HUES48 (cell line): ENCODE results near the gene CDIP1.

Source experiments
- H3K27ac ChIP-seq: one replicate; pipeline ENCODE4 v1.7.0; 2013; ENCODE audit warnings: low read depth, low read length, inconsistent platforms
- H3K27me3 ChIP-seq: 2 replicates; pipeline ENCODE4 v1.6.1; 2013; ENCODE audit warnings: mild to moderate bottlenecking, low read length; ENCODE audit not compliant: control insufficient read depth, insufficient read depth
- H3K36me3 ChIP-seq: 2 replicates; pipeline ENCODE4 v1.6.1; 2013; ENCODE audit warnings: low read length; ENCODE audit not compliant: control insufficient read depth, insufficient read depth
- H3K4me1 ChIP-seq: 2 replicates; pipeline ENCODE4 v1.6.1; 2013; ENCODE audit warnings: mild to moderate bottlenecking, low read length; ENCODE audit not compliant: control insufficient read depth, insufficient read depth
- H3K4me3 ChIP-seq: 2 replicates; pipeline ENCODE4 v1.5.1; 2013; ENCODE audit warnings: mild to moderate bottlenecking, low read depth, low read length
- H3K9ac ChIP-seq: 2 replicates; pipeline ENCODE4 v1.6.1; 2013; ENCODE audit warnings: mild to moderate bottlenecking, low read depth, low read length, moderate library complexity
- H3K9me3 ChIP-seq: 2 replicates; pipeline ENCODE4 v1.6.1; 2013; ENCODE audit warnings: low read length; ENCODE audit not compliant: control insufficient read depth, insufficient read depth

CDIP1 gene

DNA sequence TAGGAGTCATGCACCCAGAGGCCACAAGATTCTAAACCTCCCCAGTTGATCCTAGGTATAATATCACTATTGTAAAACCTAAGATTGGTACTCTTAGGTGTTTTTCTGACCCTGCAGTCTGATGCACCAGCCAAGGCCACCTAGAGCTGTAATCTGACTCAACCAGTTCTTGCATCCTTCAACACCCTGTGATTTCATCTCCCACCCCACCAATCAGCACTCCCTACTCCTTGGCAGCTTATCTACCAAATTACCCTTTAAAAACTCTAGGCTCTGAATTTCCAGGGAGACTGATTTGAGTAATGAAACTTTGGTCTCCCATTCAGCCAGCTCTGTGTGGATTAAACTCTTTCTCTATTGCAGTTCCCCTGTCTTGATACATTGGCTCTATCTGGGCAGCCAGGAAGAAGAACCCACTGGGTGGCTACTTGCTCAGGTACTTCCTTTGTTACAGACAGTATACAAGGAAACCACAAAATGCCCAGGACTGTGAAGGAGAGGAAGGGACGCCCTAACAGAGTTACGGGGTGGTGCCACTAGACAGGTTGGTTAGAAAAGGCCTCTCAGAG lies 1.2 kb upstream of the CDIP1 start:
- no peak overlapping the region for H3K4me3 ChIP-seq
- no peak overlapping the region for H3K9ac ChIP-seq
- peaks cover 19% of the 10 kb centered on the region for H3K4me1 ChIP-seq
- no peak overlapping the region for H3K27ac ChIP-seq
- H3K36me3 ChIP-seq: 0 out of 2 replicates have a peak, but pooled peaks cover 6% of the 10 kb centered on the region
- peaks cover 7% of the 10 kb centered on the region for H3K9me3 ChIP-seq
- H3K27me3 ChIP-seq: peaks cover 13% of the 10 kb centered on the region

DNA sequence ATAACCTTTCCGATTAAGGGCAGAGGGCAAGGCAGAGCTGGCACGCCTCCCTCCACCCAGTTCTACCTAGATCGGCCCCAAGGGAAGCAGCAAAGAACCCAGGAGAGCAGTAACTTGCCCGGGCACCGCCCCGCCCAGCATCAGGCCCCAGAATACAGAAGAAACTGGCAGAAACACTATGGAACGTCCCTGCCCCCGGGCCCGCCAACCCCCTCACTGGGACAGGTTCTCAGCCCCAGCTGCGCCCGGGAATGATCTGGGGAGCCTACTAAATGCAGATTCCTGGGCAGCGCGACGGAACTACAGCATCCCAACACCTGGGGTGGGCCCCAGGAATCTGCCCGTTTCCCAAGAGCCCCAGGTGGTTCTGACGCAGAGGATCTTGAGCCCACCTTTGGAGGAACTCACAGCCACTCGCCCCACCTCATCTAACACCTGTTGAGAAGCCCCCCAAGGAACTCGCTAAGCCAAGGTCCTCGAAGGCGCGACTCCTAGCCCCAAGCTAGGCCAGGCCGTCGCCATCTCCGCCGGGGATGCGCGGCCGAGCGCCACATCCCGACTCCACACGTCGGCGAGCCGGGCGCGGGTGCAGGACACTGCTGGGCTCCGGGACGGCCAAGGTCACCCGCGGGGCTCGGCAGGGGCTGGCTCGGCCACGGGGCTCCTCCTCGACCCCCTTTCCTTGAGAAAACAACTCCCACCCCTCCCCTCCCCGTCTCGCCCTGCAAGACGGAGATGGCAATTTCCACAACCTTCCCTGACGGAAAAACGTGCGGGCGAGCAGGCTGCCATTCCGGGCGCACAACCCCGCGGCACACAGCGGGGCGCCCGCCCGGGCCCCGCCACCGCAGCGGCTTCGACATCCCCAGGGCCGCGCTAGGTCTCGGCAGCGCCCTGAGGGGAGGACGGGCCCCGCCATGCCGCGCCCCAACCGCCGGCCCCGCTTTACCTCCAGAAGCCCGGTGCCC lies 913 bp downstream of the CDIP1 start:
- Histone ChIP-seq H3K4me1 (peaks cover 19% of the 10 kb centered on the region), H3K9me3 (peaks cover 7% of the 10 kb centered on the region), H3K27ac (peak overlapping the region; percentile 96), H3K9ac (peak overlapping the region; percentile 66), H3K36me3 (peaks cover 12% of the 10 kb centered on the region), H3K27me3 (peaks cover 13% of the 10 kb centered on the region), H3K4me3 (peak overlapping the region; percentile 72)

DNA sequence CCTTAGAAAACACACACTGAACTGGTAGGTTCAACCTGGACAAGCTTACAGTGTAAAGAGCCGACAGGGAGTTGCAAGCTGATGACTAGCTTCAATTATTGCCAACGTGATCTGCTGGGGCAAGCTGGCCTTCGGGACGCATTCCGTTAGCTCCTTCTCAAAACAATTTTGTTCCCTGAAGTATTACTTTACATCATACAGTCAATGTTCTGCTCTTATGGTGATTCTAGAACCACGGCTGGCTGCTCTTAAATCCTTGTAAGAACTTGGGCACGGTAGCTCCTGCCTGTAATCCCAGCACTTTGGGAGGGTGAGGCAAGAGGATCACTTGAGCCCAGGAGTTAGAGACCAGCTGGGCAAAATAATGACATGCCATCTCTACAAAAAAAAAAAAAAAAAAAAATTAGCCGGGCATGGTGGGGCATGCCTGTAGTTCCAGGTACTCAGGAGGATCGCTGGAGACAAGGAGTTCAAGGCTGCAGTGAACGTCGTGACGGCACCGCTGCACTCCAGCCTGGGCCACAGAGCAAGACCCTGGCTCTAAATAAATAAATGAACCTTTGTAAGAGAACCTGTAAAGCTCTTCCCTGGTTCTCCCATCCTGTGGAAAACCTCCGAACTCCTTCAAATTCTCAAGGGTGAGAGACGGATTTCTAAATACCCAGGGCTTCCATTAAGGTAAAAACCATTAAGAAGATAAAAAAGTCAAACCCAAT lies 2.0 kb downstream of the CDIP1 start:
- peak overlapping the region; percentile 72 for H3K4me3 ChIP-seq
- H3K36me3 ChIP-seq: peaks cover 22% of the 10 kb centered on the region
- peaks cover 13% of the 10 kb centered on the region for H3K27me3 ChIP-seq
- H3K27ac ChIP-seq: no peak overlapping the region
- peaks cover 19% of the 10 kb centered on the region for H3K4me1 ChIP-seq
- H3K9me3 ChIP-seq: peaks cover 7% of the 10 kb centered on the region
- peak overlapping the region; percentile 66; the same call in 1 of the 2 replicates for H3K9ac ChIP-seq

DNA sequence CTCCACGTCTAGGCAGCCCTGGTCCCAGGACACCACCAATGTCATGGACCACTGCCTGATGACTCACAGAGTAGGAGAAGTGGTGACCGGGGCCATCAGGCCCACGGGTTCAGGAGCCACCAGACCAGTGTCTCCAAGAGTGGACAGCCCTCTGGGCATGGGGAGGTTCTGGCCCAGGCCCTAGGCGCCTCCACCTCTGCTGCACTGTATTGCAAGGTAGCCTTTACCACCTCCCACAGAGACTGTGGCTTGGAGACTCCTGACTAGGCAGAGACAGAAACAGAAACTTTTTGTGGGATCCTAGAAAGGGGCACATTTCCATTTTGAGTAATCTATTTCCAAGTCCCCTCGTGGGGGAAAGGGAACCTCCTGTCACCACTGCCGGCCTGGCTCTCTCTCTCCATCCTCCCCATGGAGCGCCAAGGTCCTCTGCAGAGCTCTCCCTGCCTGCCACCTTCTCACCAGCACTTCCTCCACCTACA lies 2.9 kb downstream of the CDIP1 start:
- H3K9ac ChIP-seq: no peak overlapping the region
- H3K36me3 ChIP-seq: peaks cover 25% of the 10 kb centered on the region
- peaks cover 13% of the 10 kb centered on the region for H3K27me3 ChIP-seq
- H3K4me3 ChIP-seq: no peak overlapping the region
- H3K27ac ChIP-seq: no peak overlapping the region
- H3K4me1 ChIP-seq: peaks cover 19% of the 10 kb centered on the region
- peaks cover 7% of the 10 kb centered on the region for H3K9me3 ChIP-seq

DNA sequence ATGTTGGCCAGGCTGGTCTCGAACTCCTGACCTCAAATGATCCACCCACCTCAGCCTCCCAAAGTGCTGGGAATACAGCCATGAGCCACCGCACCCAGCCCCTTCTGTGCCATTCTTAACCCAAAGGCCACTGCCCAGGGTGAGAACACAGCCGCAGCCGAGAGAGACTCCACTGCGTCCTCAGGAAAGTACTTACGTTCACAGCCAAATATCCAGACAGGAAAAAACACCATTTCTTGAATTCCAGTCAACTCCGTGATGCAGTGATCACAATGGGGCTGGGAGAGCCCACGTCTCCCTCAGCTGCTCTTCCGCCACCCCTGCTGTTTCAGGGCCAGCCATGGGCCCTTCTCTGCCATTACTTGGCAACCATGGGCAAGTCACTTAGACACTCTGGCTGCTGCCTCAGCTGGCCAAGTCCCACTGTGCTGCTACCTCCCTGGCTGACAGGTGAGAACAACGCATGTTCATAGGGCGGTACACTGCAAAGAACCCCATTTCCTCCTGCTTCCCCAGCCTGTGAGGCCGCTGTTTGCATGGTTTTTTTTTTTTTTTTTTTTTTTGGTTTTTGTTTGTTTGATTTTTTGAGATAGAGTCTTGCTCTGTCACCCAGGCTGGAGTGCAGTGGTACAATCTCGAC lies 4.3 kb downstream of the CDIP1 start:
- Histone ChIP-seq H3K4me1 (peaks cover 29% of the 10 kb centered on the region), H3K9me3 (peaks cover 5% of the 10 kb centered on the region), H3K36me3 (peaks cover 25% of the 10 kb centered on the region), H3K4me3 (no peak overlapping the region), H3K27ac (no peak overlapping the region), H3K27me3 (peaks cover 4% of the 10 kb centered on the region), H3K9ac (no peak overlapping the region)

DNA sequence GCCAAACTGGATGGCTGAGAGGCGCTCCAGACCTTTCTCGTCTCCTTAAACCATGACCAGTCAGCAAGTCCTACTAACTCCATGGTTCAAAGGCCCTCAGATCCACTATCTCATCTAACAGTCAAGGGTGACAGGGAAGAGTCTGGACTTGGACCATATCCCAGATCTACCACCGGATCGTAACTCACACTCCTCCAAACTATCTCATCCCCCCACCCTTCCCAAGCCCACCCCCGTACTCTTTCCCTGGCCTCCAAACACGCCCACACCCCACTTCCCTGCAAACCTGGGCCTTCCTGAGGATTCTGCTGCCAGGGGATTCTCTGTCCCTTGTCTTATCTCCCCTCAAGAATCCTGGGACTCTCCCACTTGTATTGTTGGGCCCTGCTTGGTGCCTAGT lies 5.1 kb downstream of the CDIP1 start:
- Histone ChIP-seq H3K27ac (no peak overlapping the region), H3K4me3 (no peak overlapping the region), H3K9ac (no peak overlapping the region), H3K27me3 (no peaks in the 10 kb centered on the region), H3K36me3 (peaks cover 25% of the 10 kb centered on the region), H3K9me3 (no peaks in the 10 kb centered on the region), H3K4me1 (peaks cover 34% of the 10 kb centered on the region)

DNA sequence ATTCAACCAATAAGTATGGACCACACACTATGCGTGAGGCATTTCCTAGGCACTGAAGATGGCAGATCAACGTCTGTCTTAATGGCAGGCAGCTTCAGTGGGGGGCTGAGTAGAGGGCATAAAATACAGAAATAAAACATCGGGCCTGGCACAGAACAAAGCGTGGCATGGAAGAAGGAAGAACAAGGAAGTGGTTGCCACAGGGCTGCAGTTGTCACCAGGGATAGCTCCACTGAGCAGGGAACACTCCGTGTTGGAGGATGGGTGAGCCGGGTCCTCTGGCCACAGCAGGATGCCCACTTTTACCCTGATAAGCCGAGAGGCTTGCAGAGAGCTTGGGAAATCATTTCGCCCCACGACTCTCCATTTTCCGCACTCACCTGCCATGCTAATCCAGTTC lies 6.3 kb downstream of the CDIP1 start:
- peaks cover 36% of the 10 kb centered on the region for H3K4me1 ChIP-seq
- H3K9me3 ChIP-seq: no peaks in the 10 kb centered on the region
- H3K4me3 ChIP-seq: no peak overlapping the region
- no peaks in the 10 kb centered on the region for H3K27me3 ChIP-seq
- no peak overlapping the region for H3K27ac ChIP-seq
- H3K36me3 ChIP-seq: peaks cover 25% of the 10 kb centered on the region
- no peak overlapping the region for H3K9ac ChIP-seq

DNA sequence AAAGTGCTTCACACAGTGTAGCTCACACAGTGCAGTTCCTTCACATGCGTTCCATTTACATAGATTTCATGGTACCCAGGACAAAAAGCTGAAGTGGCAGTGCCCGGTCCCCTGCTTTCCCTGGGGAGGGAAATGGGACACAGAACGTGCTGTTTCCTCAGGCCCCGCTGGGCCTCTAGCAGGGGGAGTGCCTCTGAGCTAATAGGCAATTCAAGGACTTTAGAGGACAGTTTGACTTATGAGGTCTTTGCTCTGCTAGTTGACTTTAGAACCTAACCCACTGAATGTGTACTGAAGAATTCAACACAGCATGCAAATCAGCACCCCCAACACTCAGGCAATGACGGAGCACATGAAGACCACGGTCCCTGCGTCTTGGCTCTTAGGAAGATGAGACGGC lies 6.8 kb downstream of the CDIP1 start:
- H3K9ac ChIP-seq: no peak overlapping the region
- no peaks in the 10 kb centered on the region for H3K9me3 ChIP-seq
- peaks cover 25% of the 10 kb centered on the region for H3K36me3 ChIP-seq
- no peaks in the 10 kb centered on the region for H3K27me3 ChIP-seq
- no peak overlapping the region for H3K4me3 ChIP-seq
- H3K27ac ChIP-seq: no peak overlapping the region
- H3K4me1 ChIP-seq: peaks cover 32% of the 10 kb centered on the region

DNA sequence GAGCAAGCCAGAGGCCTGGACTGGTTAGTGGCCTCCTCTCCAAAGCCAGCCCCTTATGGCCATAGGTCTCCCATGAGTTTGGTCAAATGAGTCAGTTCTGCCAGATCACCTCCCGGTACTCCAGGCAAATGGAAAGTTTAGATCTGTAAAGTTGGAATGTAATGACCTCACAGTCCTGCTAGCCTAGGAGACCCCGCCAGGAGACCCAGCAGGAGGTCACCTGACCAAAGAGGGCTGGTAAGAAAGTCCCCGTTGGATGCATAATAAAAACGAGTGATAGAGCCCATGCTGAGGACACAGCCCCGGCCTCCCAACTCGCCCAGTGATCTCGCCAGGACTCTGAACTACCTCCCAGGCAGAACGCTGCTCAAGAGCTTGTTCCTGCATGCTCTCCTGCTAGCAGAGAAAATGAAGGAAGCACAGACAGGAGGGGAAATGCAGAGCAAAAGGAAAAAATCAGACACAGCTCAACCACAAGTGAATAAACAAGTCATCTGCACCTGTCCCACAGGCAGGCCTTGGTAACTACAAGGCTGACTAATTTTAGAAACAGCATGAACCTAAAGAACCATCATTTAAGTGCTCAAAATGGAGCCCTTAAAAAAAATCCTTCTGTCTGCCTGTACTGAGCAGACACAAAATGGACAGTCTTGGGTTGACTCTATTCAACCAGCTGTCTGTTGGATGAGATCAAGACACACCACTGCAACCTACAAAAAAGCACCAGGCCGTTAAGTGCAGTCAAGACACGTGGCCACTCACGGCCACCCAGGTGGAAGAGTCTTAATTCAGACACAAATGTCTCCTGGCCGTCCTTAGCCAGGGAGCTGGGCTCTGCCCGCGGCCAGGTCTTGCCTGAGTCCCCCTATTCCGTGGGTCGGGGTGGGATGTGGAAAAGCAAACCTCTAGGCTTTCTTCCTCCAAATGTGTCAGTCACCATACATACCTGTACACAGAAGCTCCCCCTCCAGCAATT lies 9.2 kb downstream of the CDIP1 start:
- Histone ChIP-seq H3K4me1 (peaks cover 18% of the 10 kb centered on the region), H3K4me3 (peak overlapping the region; percentile 26; the same call in 1 of the 2 replicates), H3K27ac (peak overlapping the region; percentile 82), H3K27me3 (no peaks in the 10 kb centered on the region), H3K9ac (peak overlapping the region; percentile 47), H3K36me3 (peaks cover 19% of the 10 kb centered on the region), H3K9me3 (no peaks in the 10 kb centered on the region)
